H9 (cell line): ENCODE measurements around the gene ASTN1. TPM values are rescaled to one million over a fixed set of nuclear protein-coding genes. Genes with fewer than 3 reads are reported as not detected.

Source experiments
- DNase-seq: peaks from one replicate; pipeline ENCODE4 v3.0.0-alpha.2; 2017
- H2AFZ ChIP-seq: one replicate; pipeline ENCODE4 v1.6.1; 2013; ENCODE audit warnings: mild to moderate bottlenecking, low read length, control low read depth, moderate library complexity
- H2AK5ac ChIP-seq: 2 replicates; pipeline ENCODE4 v1.6.1; 2013; ENCODE audit warnings: low read length, control low read depth, mixed read lengths; ENCODE audit not compliant: insufficient read length
- H2BK120ac ChIP-seq: one replicate; pipeline ENCODE4 v1.6.1; 2013; ENCODE audit warnings: low read depth, mild to moderate bottlenecking, low read length, control low read depth, inconsistent platforms; ENCODE audit not compliant: poor library complexity, severe bottlenecking
- H2BK12ac ChIP-seq: 2 replicates; pipeline ENCODE4 v1.6.1; 2013; ENCODE audit warnings: low read length, control low read depth, mixed read lengths, low read depth; ENCODE audit not compliant: insufficient read length
- H2BK15ac ChIP-seq: 2 replicates; pipeline ENCODE4 v1.6.1; 2013; ENCODE audit warnings: low read depth, low read length, control low read depth
- H2BK20ac ChIP-seq: one replicate; pipeline ENCODE4 v1.6.1; 2013; ENCODE audit warnings: low read depth, mild to moderate bottlenecking, low read length, control low read depth, inconsistent platforms; ENCODE audit not compliant: poor library complexity, severe bottlenecking
- H2BK5ac ChIP-seq: 2 replicates; pipeline ENCODE4 v1.6.1; 2013; ENCODE audit warnings: low read length, control low read depth, mixed read lengths; ENCODE audit not compliant: insufficient read length
- H3K14ac ChIP-seq: 2 replicates; pipeline ENCODE4 v1.6.1; 2013; ENCODE audit warnings: low read length, control low read depth; ENCODE audit not compliant: insufficient read depth
- H3K18ac ChIP-seq: 2 replicates; pipeline ENCODE4 v1.6.1; 2013; ENCODE audit warnings: low read depth, mild to moderate bottlenecking, mixed read lengths, low read length, control low read depth; ENCODE audit not compliant: insufficient read length
- H3K23ac ChIP-seq: 2 replicates; pipeline ENCODE4 v1.6.1; 2013; ENCODE audit warnings: low read length, control low read depth, mixed read lengths, low read depth; ENCODE audit not compliant: insufficient read length
- H3K23me2 ChIP-seq: 2 replicates; pipeline ENCODE4 v1.6.1; 2013; ENCODE audit warnings: low read depth, mild to moderate bottlenecking, mixed read lengths, low read length, control low read depth; ENCODE audit not compliant: insufficient read length, poor library complexity, severe bottlenecking
- H3K27ac ChIP-seq: 2 replicates; pipeline ENCODE4 v1.5.1; 2013; ENCODE audit warnings: low read length, control low read depth, mixed read lengths, low read depth; ENCODE audit not compliant: insufficient read length
- H3K27me3 ChIP-seq: 2 replicates; pipeline ENCODE4 v1.6.1; 2013; ENCODE audit warnings: low read length, control low read depth, inconsistent platforms; ENCODE audit not compliant: insufficient read depth
- H3K4ac ChIP-seq: 2 replicates; pipeline ENCODE4 v1.6.1; 2013; ENCODE audit warnings: low read depth, mild to moderate bottlenecking, control low read depth, inconsistent platforms, low read length, moderate library complexity
- H3K4me1 ChIP-seq: 2 replicates; pipeline ENCODE4 v1.6.1; 2013; ENCODE audit warnings: low read length, control low read depth, inconsistent platforms; ENCODE audit not compliant: insufficient read depth
- H3K4me2 ChIP-seq: 2 replicates; pipeline ENCODE4 v1.6.1; 2013; ENCODE audit warnings: low read length, control low read depth, mixed read lengths; ENCODE audit not compliant: insufficient read length, insufficient read depth
- H3K56ac ChIP-seq: 2 replicates; pipeline ENCODE4 v1.6.1; 2013; ENCODE audit warnings: low read depth, mild to moderate bottlenecking, mixed read lengths, low read length, control low read depth; ENCODE audit not compliant: insufficient read length
- H3K79me1 ChIP-seq: 2 replicates; pipeline ENCODE4 v1.6.1; 2013; ENCODE audit warnings: low read depth, mild to moderate bottlenecking, moderate library complexity, low read length, control low read depth, inconsistent platforms; ENCODE audit not compliant: insufficient read depth, poor library complexity, severe bottlenecking
- H3K79me2 ChIP-seq: 2 replicates; pipeline ENCODE4 v1.6.1; 2013; ENCODE audit warnings: low read length, control low read depth, inconsistent platforms; ENCODE audit not compliant: insufficient read depth
- H3K9ac ChIP-seq: 2 replicates; pipeline ENCODE4 v1.6.1; 2013; ENCODE audit warnings: low read length, control low read depth, mixed read lengths; ENCODE audit not compliant: insufficient read length; ENCODE audit errors: extremely low read depth
- H3K9me3 ChIP-seq: one replicate; pipeline ENCODE4 v1.6.1; 2013; ENCODE audit warnings: low read depth, low read length, inconsistent platforms; ENCODE audit not compliant: control insufficient read depth
- H3T11ph ChIP-seq: one replicate; pipeline ENCODE4 v1.6.1; 2013; ENCODE audit warnings: mild to moderate bottlenecking, low read length, control low read depth, inconsistent platforms
- H4K20me1 ChIP-seq: one replicate; pipeline ENCODE4 v1.6.1; 2013; ENCODE audit not compliant: control insufficient read depth, insufficient read length, insufficient read depth
- H4K5ac ChIP-seq: 2 replicates; pipeline ENCODE4 v1.6.1; 2013; ENCODE audit warnings: low read depth, mild to moderate bottlenecking, mixed read lengths, low read length, control low read depth; ENCODE audit not compliant: insufficient read length
- H4K8ac ChIP-seq: replicated peaks from 2 replicates; pipeline ENCODE4 v1.6.1; 2013; ENCODE audit warnings: low read length, control low read depth, mixed read lengths, low read depth; ENCODE audit not compliant: insufficient read length
- H4K91ac ChIP-seq: 2 replicates; pipeline ENCODE4 v1.6.1; 2013; ENCODE audit warnings: low read depth, mild to moderate bottlenecking, moderate library complexity, mixed read lengths, low read length, control low read depth; ENCODE audit not compliant: insufficient read length
- H3K27ac Mint-ChIP-seq, 3 experiments: 2 replicates in 2 of 3; 3 replicates in 1 of 3; pipeline ENCODE4 v1.8.0; 2020 to 2021; ENCODE audit warnings: mixed read lengths in 3 of 3, mild to moderate bottlenecking in 1 of 3, moderate library complexity in 1 of 3
- H3K27me3 Mint-ChIP-seq: 2 replicates; pipeline ENCODE4 v1.8.0; 2021; ENCODE audit warnings: low read depth, mild to moderate bottlenecking, moderate library complexity, mixed read lengths
- H3K36me3 Mint-ChIP-seq, 3 experiments: 2 replicates in 2 of 3; 3 replicates in 1 of 3; pipeline ENCODE4 v1.8.0; 2020 to 2021; ENCODE audit warnings: low read depth in 3 of 3, mixed read lengths in 3 of 3; ENCODE audit not compliant: insufficient read depth in 1 of 3
- H3K4me1 Mint-ChIP-seq, 2 experiments: 2 replicates each; pipeline ENCODE4 v1.8.0; 2020; ENCODE audit warnings: mixed read lengths in 2 of 2
- H3K4me3 Mint-ChIP-seq, 2 experiments: 2 replicates in 1 of 2; 3 replicates in 1 of 2; pipeline ENCODE4 v1.8.0; 2020 to 2021; ENCODE audit warnings: mild to moderate bottlenecking in 2 of 2, mixed read lengths in 2 of 2, moderate library complexity in 1 of 2
- H3K9me3 Mint-ChIP-seq, 2 experiments: 2 replicates in 1 of 2; 3 replicates in 1 of 2; pipeline ENCODE4 v1.8.0; 2020; ENCODE audit warnings: mild to moderate bottlenecking in 2 of 2, mixed read lengths in 2 of 2, moderate library complexity in 1 of 2
- WGBS: extraction: QIAGEN DNeasy Blood & Tissue Kit; methylation state at CpG from one replicate; pipeline ENCODE4 v1.1.7; 2013; ENCODE audit warnings: missing lambda C conversion rate, low lambda C conversion rate, mixed read lengths; ENCODE audit not compliant: insufficient read length; ENCODE audit errors: extremely low coverage; 5-methylcytosine and 5-hydroxymethylcytosine counted together
- total RNA-seq: library from RNA; stranded (reverse); gene quantifications from 2 replicates; pipeline ENCODE4 v1.2.1, GENCODE V29; 2021
- TF ChIP-seq, protein P1 (sequence below): fragments of 200-600 bp; sonication (generic); conservative IDR thresholded peaks from 3 replicates; pipeline ENCODE4 v1.8.0; 2021; ENCODE audit warnings: antibody characterized with exemption, mild to moderate bottlenecking

ASTN1 gene
- total RNA-seq, 1 experiment from 2014 or later: 0.98 TPM

DNA sequence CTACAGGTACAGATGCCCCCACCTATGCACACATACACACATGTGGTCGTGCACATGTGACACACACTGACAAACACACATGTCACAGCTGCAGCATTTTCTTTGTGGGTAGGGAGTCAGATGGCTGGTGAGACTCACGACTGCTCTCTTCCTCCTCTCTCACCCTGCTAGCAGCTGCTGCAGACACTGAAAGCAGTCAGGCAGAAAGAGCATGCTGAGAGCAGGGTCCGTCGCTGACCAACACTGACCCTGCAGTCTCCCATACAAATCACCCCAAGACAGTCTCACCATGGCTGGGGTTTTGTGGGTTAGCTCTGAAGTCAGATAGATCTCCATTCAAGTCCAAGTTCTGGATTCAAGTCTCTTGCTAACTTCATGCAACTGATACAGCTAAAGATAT is 188.3 kb downstream of the ASTN1 start:
- no peak overlapping the region for H2AK5ac ChIP-seq
- H4K20me1 ChIP-seq: no peaks in the 10 kb centered on the region
- H3K36me3 Mint-ChIP-seq: no peaks in the 10 kb centered on the region
- no peak overlapping the region for H4K5ac ChIP-seq
- no peak overlapping the region for H3T11ph ChIP-seq
- no peak overlapping the region for H2BK120ac ChIP-seq
- H3K18ac ChIP-seq: no peak overlapping the region
- no peak overlapping the region for H3K4me2 ChIP-seq
- H3K4me1 Mint-ChIP-seq: no peaks in the 10 kb centered on the region
- H3K4ac ChIP-seq: no peak overlapping the region
- no peak overlapping the region for H2BK12ac ChIP-seq
- no peaks in the 10 kb centered on the region for H3K27me3 Mint-ChIP-seq
- DNase-seq: no peak
- H3K9me3 Mint-ChIP-seq: no peaks in the 10 kb centered on the region
- H4K91ac ChIP-seq: no peak overlapping the region
- no peak overlapping the region for H2BK20ac ChIP-seq
- H2BK5ac ChIP-seq: no peak overlapping the region
- no peaks in the 10 kb centered on the region for H3K79me1 ChIP-seq
- no peaks in the 10 kb centered on the region for H3K9me3 ChIP-seq
- H3K23ac ChIP-seq: no peak overlapping the region
- no peak overlapping the region for H3K4me3 Mint-ChIP-seq
- no peak overlapping the region for H4K8ac ChIP-seq
- no peaks in the 10 kb centered on the region for H3K79me2 ChIP-seq
- H3K27me3 ChIP-seq: no peaks in the 10 kb centered on the region
- no peak overlapping the region for H2BK15ac ChIP-seq
- no CpG with 5 or more reads among the region's 4 CpGs for WGBS
- no peaks in the 10 kb centered on the region for H3K4me1 ChIP-seq
- TF ChIP-seq, protein P1, sequence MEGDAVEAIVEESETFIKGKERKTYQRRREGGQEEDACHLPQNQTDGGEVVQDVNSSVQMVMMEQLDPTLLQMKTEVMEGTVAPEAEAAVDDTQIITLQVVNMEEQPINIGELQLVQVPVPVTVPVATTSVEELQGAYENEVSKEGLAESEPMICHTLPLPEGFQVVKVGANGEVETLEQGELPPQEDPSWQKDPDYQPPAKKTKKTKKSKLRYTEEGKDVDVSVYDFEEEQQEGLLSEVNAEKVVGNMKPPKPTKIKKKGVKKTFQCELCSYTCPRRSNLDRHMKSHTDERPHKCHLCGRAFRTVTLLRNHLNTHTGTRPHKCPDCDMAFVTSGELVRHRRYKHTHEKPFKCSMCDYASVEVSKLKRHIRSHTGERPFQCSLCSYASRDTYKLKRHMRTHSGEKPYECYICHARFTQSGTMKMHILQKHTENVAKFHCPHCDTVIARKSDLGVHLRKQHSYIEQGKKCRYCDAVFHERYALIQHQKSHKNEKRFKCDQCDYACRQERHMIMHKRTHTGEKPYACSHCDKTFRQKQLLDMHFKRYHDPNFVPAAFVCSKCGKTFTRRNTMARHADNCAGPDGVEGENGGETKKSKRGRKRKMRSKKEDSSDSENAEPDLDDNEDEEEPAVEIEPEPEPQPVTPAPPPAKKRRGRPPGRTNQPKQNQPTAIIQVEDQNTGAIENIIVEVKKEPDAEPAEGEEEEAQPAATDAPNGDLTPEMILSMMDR: no peak
- no peak overlapping the region for H3K9ac ChIP-seq
- H3K56ac ChIP-seq: no peak overlapping the region
- H3K27ac Mint-ChIP-seq: no peak overlapping the region
- no peak overlapping the region for H3K27ac ChIP-seq
- H3K14ac ChIP-seq: no peak overlapping the region
- H3K23me2 ChIP-seq: no peaks in the 10 kb centered on the region
- H2AFZ ChIP-seq: no peak overlapping the region
